Measurements from ENCODE around the gene SAV1. TPM values are rescaled to one million over a fixed set of nuclear protein-coding genes. Genes with fewer than 3 reads are reported as not detected.

The SAV1 gene
- total and polyA plus RNA-seq, 2 of the 13 experiments (the other 11 are each of a cell fraction or from before 2014, with no cell fraction given): 7.3 to 8.2 TPM

DNA sequence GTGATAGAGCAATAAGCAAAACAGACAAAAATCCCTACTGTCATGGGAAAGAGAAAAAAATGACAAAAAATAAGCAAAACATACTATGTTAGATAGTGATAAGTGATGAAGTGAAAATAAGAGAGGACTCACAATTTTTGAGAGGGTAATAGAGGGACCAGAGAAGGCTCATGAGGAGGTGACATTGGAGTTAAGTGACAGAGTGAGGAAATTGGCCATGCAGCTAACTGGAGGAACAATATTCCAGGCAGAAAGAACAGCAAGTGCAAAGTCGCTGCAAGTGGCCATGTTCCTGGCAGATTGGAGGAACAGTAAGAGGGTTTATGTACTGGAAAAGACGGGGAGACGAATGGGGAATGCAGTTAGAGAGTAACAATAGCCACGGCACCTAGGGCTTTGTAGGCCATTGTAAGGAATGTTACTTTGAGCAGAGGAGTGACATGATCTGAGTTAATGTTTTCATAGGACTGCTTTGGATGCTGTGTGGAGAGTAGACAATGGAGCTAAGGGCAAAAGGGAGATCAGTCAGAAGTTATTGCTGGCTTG lies 1.4 kb upstream of the SAV1 start:
- in situ Hi-C loops (cut with HindIII; ENCODE audit: extremely low pct_ligation_motif_present, low pct_unique_long_range_greater_than_20kb) (no loop called here), intact Hi-C loops (cut with micrococcal nuclease; ENCODE audit: unreplicated experiment) (loop anchor here (2.0 kb wide), 1 partner anchor 69 kb away; no protein-coding TSS in a partner anchor)
- Histone ChIP-seq H3K4me1 (ENCODE audit: insufficient read depth, low read length) (peaks cover 40% of the 10 kb centered on the region), H4K20me1 (ENCODE audit: insufficient read depth, low read length) (peaks cover 2% of the 10 kb centered on the region; the same call in 1 of the 2 replicates), H3K79me2 (ENCODE audit: insufficient read depth, low read length) (peaks cover 21% of the 10 kb centered on the region), H3K27me3 (ENCODE audit: control insufficient read depth in 1 of 2, insufficient read depth in 2 of 2, low read length in 2 of 2) (no peaks in the 10 kb centered on the region), H3K4me2 (ENCODE audit: low read depth, low read length) (peak overlapping the region; percentile 79), H3K9ac (ENCODE audit: insufficient read depth, low read depth, low read length) (no peak overlapping the region), H3K9me3 (ENCODE audit: low read length) (no peaks in the 10 kb centered on the region), H3K27ac (ENCODE audit: extremely low read length, insufficient read depth, low read length) (peak overlapping the region; percentile 21), H3K4me3 (replicated peaks in 1 of 3; ENCODE audit: insufficient read depth in 1 of 3, low read depth in 2 of 3, low read length in 3 of 3) (peak overlapping the region; percentile 84 to 91 (median 85); a peak in 5 of 6 replicates), H3K36me3 (replicated peaks in 1 of 2; ENCODE audit: control insufficient read depth in 1 of 2, insufficient read depth in 2 of 2, low read length in 2 of 2) (peaks cover 0 to 2% of the 10 kb centered on the region in 2 experiments; a peak in 1 of 5 replicates), H2AFZ (ENCODE audit: low read length) (peak overlapping the region; percentile 80)
- no TSS peak for BruUV-seq (replicated peaks)
- FAIRE-seq (no peak), ATAC-seq (peak; percentile 43), DNase-seq (ENCODE audit: low spot score) (no peak)
- no peak for TF ChIP-seq ZNF652 (CRISPR knock-in tag; IDR thresholded peaks at IDR 0.05; ENCODE audit: borderline replicate concordance, low read depth)
- TF ChIP-seq ZKSCAN5 (CRISPR knock-in tag; IDR thresholded peaks at IDR 0.05): peak; percentile 89
- peak; percentile 44; the same call in 1 of the 2 replicates for TF ChIP-seq YEATS4 (CRISPR knock-in tag; IDR thresholded peaks at IDR 0.05; ENCODE audit: borderline replicate concordance)
- no peak for TF ChIP-seq ZNF781 (CRISPR knock-in tag; IDR thresholded peaks at IDR 0.05; ENCODE audit: borderline replicate concordance, not compliant biosample characterization)
- TF ChIP-seq, protein P1, sequence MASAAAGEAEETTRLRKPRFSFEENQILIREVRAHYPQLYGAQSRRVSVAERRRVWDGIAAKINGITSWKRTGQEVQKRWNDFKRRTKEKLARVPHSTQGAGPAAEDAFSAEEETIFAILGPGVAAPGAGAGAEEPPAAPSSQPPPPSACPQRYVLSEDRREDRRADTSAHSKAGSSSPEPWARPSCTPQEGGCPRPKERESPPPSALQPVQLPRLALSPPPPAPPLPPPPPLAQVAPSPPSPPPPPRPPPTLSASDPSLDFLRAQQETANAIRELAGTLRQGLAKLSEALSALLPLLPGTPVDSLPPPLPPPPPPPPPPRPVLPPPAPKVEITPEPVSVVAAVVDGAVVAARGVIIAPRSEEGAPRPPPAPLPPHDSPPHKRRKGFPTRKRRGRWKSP (CRISPR knock-in tag; IDR thresholded peaks at IDR 0.05): 0 out of 2 replicates have a peak, but pooled peaks have one; percentile 38
- peak; percentile 7 for TF ChIP-seq TEAD3 (CRISPR knock-in tag; optimal IDR thresholded peaks at IDR 0.05; ENCODE audit: borderline replicate concordance)
- ChIA-PET POLR2A (interaction anchor here (1.6 kb wide), 1 partner anchor 274 kb away, joined by 5 read pairs; the partner anchor contains the start of gene PYGL), CTCF (ENCODE audit: low intra/inter-chr PET ratio, low total read pairs) (no interaction called here)
- 0% methylated on average over 4 of the region's 4 CpGs for WGBS (ENCODE audit: low lambda C conversion rate)

DNA sequence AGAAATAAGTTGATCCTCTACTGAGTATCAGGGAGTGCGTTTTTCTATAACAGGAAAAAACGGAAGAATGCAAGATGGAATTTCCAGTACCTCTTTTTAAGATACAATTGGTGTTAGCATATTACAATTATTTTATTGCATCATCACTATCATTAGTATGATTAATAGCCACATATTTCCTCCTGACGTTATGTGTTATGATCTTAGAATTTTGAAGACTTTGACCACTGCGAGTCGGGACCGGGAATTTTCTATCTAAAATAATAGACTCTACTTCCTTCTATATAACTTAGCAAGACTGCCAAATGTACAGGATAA lies 679 bp upstream of the SAV1 start:
- Histone ChIP-seq H4K20me1 (ENCODE audit: insufficient read depth, low read length) (peaks cover 2% of the 10 kb centered on the region; the same call in 1 of the 2 replicates), H2AFZ (ENCODE audit: low read length) (peak overlapping the region; percentile 83), H3K4me2 (ENCODE audit: low read depth, low read length) (peak overlapping the region; percentile 79), H3K4me1 (ENCODE audit: insufficient read depth, low read length) (peaks cover 40% of the 10 kb centered on the region), H3K9me3 (ENCODE audit: low read length) (no peaks in the 10 kb centered on the region), H3K79me2 (ENCODE audit: insufficient read depth, low read length) (peaks cover 21% of the 10 kb centered on the region), H3K27me3 (ENCODE audit: control insufficient read depth in 1 of 2, insufficient read depth in 2 of 2, low read length in 2 of 2) (no peaks in the 10 kb centered on the region), H3K27ac (ENCODE audit: extremely low read length, insufficient read depth, low read length) (no peak overlapping the region), H3K9ac (ENCODE audit: insufficient read depth, low read depth, low read length) (peak overlapping the region; percentile 78), H3K4me3 (replicated peaks in 1 of 3; ENCODE audit: insufficient read depth in 1 of 3, low read depth in 2 of 3, low read length in 3 of 3) (peak overlapping the region; percentile 84 to 91 (median 85)), H3K36me3 (replicated peaks in 1 of 2; ENCODE audit: control insufficient read depth in 1 of 2, insufficient read depth in 2 of 2, low read length in 2 of 2) (peaks cover 0 to 2% of the 10 kb centered on the region in 2 experiments; a peak in 1 of 5 replicates)
- BruUV-seq (replicated peaks): no TSS peak
- intact Hi-C loops (cut with micrococcal nuclease; ENCODE audit: unreplicated experiment): loop anchor here (2.0 kb wide), 1 partner anchor 68 kb away; no protein-coding TSS in a partner anchor
- POLR2A ChIA-PET: interaction anchor here (1.0 to 1.6 kb wide), 8 partner anchors 8 to 275 kb away, joined by 3 to 6 read pairs (median 4); partner anchors contain the start of gene PYGL
- in situ Hi-C loops (cut with HindIII; ENCODE audit: extremely low pct_ligation_motif_present, low pct_unique_long_range_greater_than_20kb): no loop called here
- TF ChIP-seq MED1 (CRISPR knock-in tag; IDR thresholded peaks at IDR 0.05) (no peak), ZNF549 (CRISPR knock-in tag; IDR thresholded peaks at IDR 0.05) (no peak), CEBPG (CRISPR knock-in tag; IDR thresholded peaks at IDR 0.05) (no peak), CEBPB (IDR thresholded peaks at IDR 0.05; ENCODE audit: borderline replicate concordance, low read depth, low read length) (peak; percentile 37; the same call in 1 of the 2 replicates), SYNCRIP (IDR thresholded peaks at IDR 0.05; ENCODE audit: insufficient read depth, low read depth, low read length) (no peak), ATF7 (IDR thresholded peaks at IDR 0.05) (peak; percentile 68), ATF7 (CRISPR knock-in tag; IDR thresholded peaks at IDR 0.05) (no peak), CCDC6 (CRISPR knock-in tag; IDR thresholded peaks at IDR 0.05) (no peak), TGIF2 (CRISPR knock-in tag; IDR thresholded peaks at IDR 0.05) (no peak), ZKSCAN5 (CRISPR knock-in tag; IDR thresholded peaks at IDR 0.05) (no peak), ZNF143 (CRISPR knock-in tag; IDR thresholded peaks at IDR 0.05) (no peak), BHLHE40 (IDR thresholded peaks at IDR 0.05; ENCODE audit: low read length) (no peak), EEA1 (CRISPR knock-in tag; IDR thresholded peaks at IDR 0.05; ENCODE audit: borderline replicate concordance) (no peak)
- FAIRE-seq (no peak), DNase-seq (ENCODE audit: low spot score) (no peak), ATAC-seq (no peak)
- CTCF ChIA-PET (ENCODE audit: low intra/inter-chr PET ratio, low total read pairs): no interaction called here
- WGBS (ENCODE audit: low lambda C conversion rate): 0% methylated on average over 6 of the region's 6 CpGs
